Measurements from ENCODE around the gene CA5B. TPM values are rescaled to one million over a fixed set of nuclear protein-coding genes. Genes with fewer than 3 reads are reported as not detected.

Gene CA5B
- total RNA-seq, 6 donors from 2014 or later = 9.9 to 35.6 (median 17.4) TPM

- H3K9me3 ChIP-seq = no peaks in the 10 kb centered on the region
- H3K4me1 ChIP-seq = no peaks in the 10 kb centered on the region
- H3K27me3 ChIP-seq = no peaks in the 10 kb centered on the region
- TF ChIP-seq CTCF (IDR thresholded peaks at IDR 0.05) (peak in 5 of 6 experiments; percentile 25 to 80 (median 57)), EP300 (IDR thresholded peaks at IDR 0.05) (no peak)
- no peaks in the 10 kb centered on the region for H3K36me3 ChIP-seq
- 80 to 82% methylated on average over 8 of the region's 8 CpGs for WGBS, 2 donors
- peak in 1 of 2 donors; percentile 56 for ATAC-seq (ENCODE audit: low FRiP score in 2 of 2)
- no peak overlapping the region for H3K4me3 ChIP-seq
- no peak for DNase-seq
- no peak overlapping the region for H3K27ac ChIP-seq
Measured at GRCh38 chrX:15761564-15762191, 23.6 kb downstream of the CA5B start.

GRCh38 chrX:15769300-15769954, 31.4 kb downstream of the CA5B start:
- no peaks in the 10 kb centered on the region for H3K9me3 ChIP-seq
- ATAC-seq (ENCODE audit: low FRiP score in 2 of 2) = no peak
- H3K4me3 ChIP-seq = no peak overlapping the region
- no peaks in the 10 kb centered on the region for H3K4me1 ChIP-seq
- 72 to 87% methylated on average over 4 of the region's 4 CpGs for WGBS, 2 donors
- H3K27me3 ChIP-seq = no peaks in the 10 kb centered on the region
- DNase-seq = no peak
- H3K27ac ChIP-seq = no peak overlapping the region
- peaks cover 0 to 5% (median 0%) of the 10 kb centered on the region in 4 donors for H3K36me3 ChIP-seq
- no peak for TF ChIP-seq EP300 (IDR thresholded peaks at IDR 0.05)
- no peak for TF ChIP-seq CTCF (IDR thresholded peaks at IDR 0.05)
- TF ChIP-seq POLR2A (IDR thresholded peaks at IDR 0.05) = no peak
- TF ChIP-seq POLR2AphosphoS5 (IDR thresholded peaks at IDR 0.05) = no peak

- H3K4me3 ChIP-seq = peak overlapping the region in 2 of 4 donors; percentile 8 to 17
- no peaks in the 10 kb centered on the region for H3K4me1 ChIP-seq
- WGBS, 2 donors = 58 to 71% methylated on average over 13 of the region's 13 CpGs
- TF ChIP-seq POLR2AphosphoS5 (IDR thresholded peaks at IDR 0.05) = no peak
- no peak for TF ChIP-seq CTCF (IDR thresholded peaks at IDR 0.05)
- TF ChIP-seq POLR2A (IDR thresholded peaks at IDR 0.05) = no peak
- TF ChIP-seq EP300 (IDR thresholded peaks at IDR 0.05) = no peak
- ATAC-seq (ENCODE audit: low FRiP score in 2 of 2) = no peak
- H3K36me3 ChIP-seq = peaks cover 0 to 46% (median 7%) of the 10 kb centered on the region in 4 donors
- H3K27me3 ChIP-seq = no peaks in the 10 kb centered on the region
- H3K27ac ChIP-seq = peak overlapping the region in 2 of 4 donors; percentile 44 to 50
- no peak for DNase-seq
- no peaks in the 10 kb centered on the region for H3K9me3 ChIP-seq
Measured at GRCh38 chrX:15781961-15782699, 44.1 kb downstream of the CA5B start.

- no peak overlapping the region for H3K27ac ChIP-seq
- DNase-seq (no peak), ATAC-seq (ENCODE audit: low FRiP score in 2 of 2) (no peak)
- TF ChIP-seq POLR2AphosphoS5 (IDR thresholded peaks at IDR 0.05) (no peak), CTCF (IDR thresholded peaks at IDR 0.05) (no peak), EP300 (IDR thresholded peaks at IDR 0.05) (no peak), POLR2A (IDR thresholded peaks at IDR 0.05) (no peak)
- H3K27me3 ChIP-seq = no peaks in the 10 kb centered on the region
- H3K4me3 ChIP-seq = no peak overlapping the region
- peaks cover 0 to 30% (median 7%) of the 10 kb centered on the region in 4 donors for H3K36me3 ChIP-seq
- peaks cover 0 to 9% (median 2%) of the 10 kb centered on the region in 4 donors for H3K4me1 ChIP-seq
- 77 to 78% methylated on average over 3 of the region's 3 CpGs for WGBS, 2 donors
- no peaks in the 10 kb centered on the region for H3K9me3 ChIP-seq
Measured at GRCh38 chrX:15785176-15785750, 47.2 kb downstream of the CA5B start.

Measured in upper lobe of left lung (tissue), 6 donors.